Tibial nerve (tissue), 4 donors: ENCODE measurements around the gene MBNL2. TPM values are rescaled to one million over a fixed set of nuclear protein-coding genes. Genes with fewer than 3 reads are reported as not detected.
"Not testable (repeated sequence)": the region's sequence is repeated elsewhere in the genome, so short reads cannot be mapped to it uniquely, and the experiment has no call there.

Experiments used
- DNase-seq, 2 donors: peaks; one replicate each; pipeline ENCODE4 v3.0.0-alpha.2; 2019; ENCODE audit warnings: low spot score in 2 of 2
- H3K27ac ChIP-seq, 4 donors: fragments of 200-600 bp; sonication (generic) in 3 of 4; one replicate each; pipeline ENCODE4 v1.5.1; 2017 to 2019; ENCODE audit warnings: mild to moderate bottlenecking in 1 of 4
- H3K27me3 ChIP-seq, 2 donors: fragments of 200-600 bp; sonication (generic) in 1 of 2; one replicate each; pipeline versions ENCODE4 v1.5.1 to v1.6.0; 2017 to 2019
- H3K36me3 ChIP-seq, 3 donors: fragments of 200-600 bp; sonication (generic); one replicate each; pipeline ENCODE4 v1.5.1; 2018 to 2019
- H3K4me1 ChIP-seq, 4 donors: fragments of 200-600 bp; sonication (generic) in 3 of 4; one replicate each; pipeline ENCODE4 v1.5.1; 2017 to 2019
- H3K4me3 ChIP-seq, 4 donors: fragments of 200-600 bp; sonication (generic) in 3 of 4; one replicate each; pipeline ENCODE4 v1.5.1; 2017 to 2019; ENCODE audit warnings: mild to moderate bottlenecking in 1 of 4, moderate library complexity in 1 of 4
- H3K9me3 ChIP-seq, 4 donors: fragments of 200-600 bp; sonication (generic) in 3 of 4; one replicate each; pipeline ENCODE4 v1.5.1; 2017 to 2019
- CTCF ChIP-seq, 5 experiments: fragments of 200-600 bp in 3 of 5; fragments of 450-650 bp in 2 of 5; sonication (generic) in 3 of 5; IDR thresholded peaks; one replicate each; pipeline ENCODE4 v1.5.1; 2016 to 2019; ENCODE audit warnings: antibody characterized with exemption in 5 of 5, mild to moderate bottlenecking in 3 of 5, moderate library complexity in 2 of 5
- EP300 ChIP-seq, 2 donors: sonication (generic); formaldehyde crosslinking; IDR thresholded peaks; one replicate each; pipeline ENCODE4 v1.6.1; 2017; ENCODE audit warnings: antibody characterized with exemption in 2 of 2, mild to moderate bottlenecking in 1 of 2
- POLR2A ChIP-seq, 2 donors: fragments of 450-650 bp; IDR thresholded peaks; one replicate each; pipeline ENCODE4 v1.6.1; 2017; ENCODE audit warnings: antibody characterized with exemption in 2 of 2, mild to moderate bottlenecking in 2 of 2, moderate library complexity in 2 of 2
- WGBS, 2 donors: methylation state at CpG; one replicate each; pipeline ENCODE4 v1.1.5; 2018; 5-methylcytosine and 5-hydroxymethylcytosine counted together
- total RNA-seq, 4 donors: library from RNA; depleted of rRNA; stranded (reverse); fragments of >200 nt; gene quantifications; one replicate each; pipeline ENCODE4 v1.1.0, GENCODE V29; 2016

Gene MBNL2
- total RNA-seq, 4 donors from 2014 or later = 87.9 to 126 (median 95.5) TPM

- Histone ChIP-seq H3K9me3 (no peaks in the 10 kb centered on the region), H3K4me3 (no peak overlapping the region), H3K36me3 (no peaks in the 10 kb centered on the region), H3K27ac (no peak overlapping the region), H3K4me1 (peaks cover 0 to 12% (median 5%) of the 10 kb centered on the region in 4 donors), H3K27me3 (no peaks in the 10 kb centered on the region)
- 26 to 29% methylated on average over 3 of the region's 3 CpGs for WGBS, 2 donors
- TF ChIP-seq EP300 (IDR thresholded peaks at IDR 0.05) (no peak), POLR2A (IDR thresholded peaks at IDR 0.05) (no peak), CTCF (IDR thresholded peaks at IDR 0.05) (no peak)
- no peak for DNase-seq
Measured at GRCh38 chr13:97205982-97206381, 16.2 kb upstream of the MBNL2 start.

GRCh38 chr13:97207252-97207651 is 14.9 kb upstream of the MBNL2 start:
- not testable (repeated sequence) for H3K27me3 ChIP-seq, H3K27ac ChIP-seq, H3K9me3 ChIP-seq, H3K4me3 ChIP-seq, H3K36me3 ChIP-seq, DNase-seq
- H3K4me1 ChIP-seq = peaks cover 0 to 23% (median 9%) of the 10 kb centered on the region in 4 donors
- 84 to 88% methylated on average over 3 of the region's 3 CpGs for WGBS, 2 donors

GRCh38 chr13:97211300-97211699 is 10.8 kb upstream of the MBNL2 start:
- TF ChIP-seq CTCF (IDR thresholded peaks at IDR 0.05) (no peak), EP300 (IDR thresholded peaks at IDR 0.05) (no peak), POLR2A (IDR thresholded peaks at IDR 0.05) (no peak)
- no peaks in the 10 kb centered on the region for H3K27me3 ChIP-seq

GRCh38 chr13:97212004-97212403 is 10.1 kb upstream of the MBNL2 start:
- H3K9me3 ChIP-seq = no peaks in the 10 kb centered on the region
- DNase-seq = no peak
- no peak overlapping the region for H3K4me3 ChIP-seq
- peak overlapping the region; percentile 54 to 85 (median 78) for H3K27ac ChIP-seq
- WGBS, 2 donors = 39 to 40% methylated on average over 4 of the region's 4 CpGs
- no peaks in the 10 kb centered on the region for H3K27me3 ChIP-seq
- H3K36me3 ChIP-seq = no peaks in the 10 kb centered on the region
- TF ChIP-seq EP300 (IDR thresholded peaks at IDR 0.05) (no peak), POLR2A (IDR thresholded peaks at IDR 0.05) (peak in 1 of 2 donors; percentile 29)
- H3K4me1 ChIP-seq = peaks cover 0 to 27% (median 9%) of the 10 kb centered on the region in 4 donors

More at GRCh38 chr13:97211300-97211699, 10.8 kb upstream of the MBNL2 start:
- WGBS, 2 donors = 39 to 45% methylated on average over 1 of the region's 1 CpG
- no peak overlapping the region for H3K4me3 ChIP-seq
- no peak for DNase-seq
- H3K9me3 ChIP-seq = no peaks in the 10 kb centered on the region
- H3K27ac ChIP-seq = peak overlapping the region; percentile 54 to 85 (median 78)
- no peaks in the 10 kb centered on the region for H3K36me3 ChIP-seq
- peaks cover 0 to 27% (median 9%) of the 10 kb centered on the region in 4 donors for H3K4me1 ChIP-seq

- Histone ChIP-seq H3K36me3 (no peaks in the 10 kb centered on the region), H3K4me1 (peaks cover 0 to 27% (median 9%) of the 10 kb centered on the region in 4 donors), H3K9me3 (no peaks in the 10 kb centered on the region), H3K4me3 (no peak overlapping the region), H3K27me3 (no peaks in the 10 kb centered on the region), H3K27ac (peak overlapping the region; percentile 54 to 85 (median 78))
- DNase-seq = no peak
- no peak for TF ChIP-seq EP300 (IDR thresholded peaks at IDR 0.05)
- no peak for TF ChIP-seq POLR2A (IDR thresholded peaks at IDR 0.05)
- TF ChIP-seq CTCF (IDR thresholded peaks at IDR 0.05) = peak in 3 of 5 experiments; percentile 24 to 27 (median 25)
- 56 to 64% methylated on average over 4 of the region's 4 CpGs for WGBS, 2 donors
Measured at GRCh38 chr13:97212601-97213040, 9.5 kb upstream of the MBNL2 start.

DNA sequence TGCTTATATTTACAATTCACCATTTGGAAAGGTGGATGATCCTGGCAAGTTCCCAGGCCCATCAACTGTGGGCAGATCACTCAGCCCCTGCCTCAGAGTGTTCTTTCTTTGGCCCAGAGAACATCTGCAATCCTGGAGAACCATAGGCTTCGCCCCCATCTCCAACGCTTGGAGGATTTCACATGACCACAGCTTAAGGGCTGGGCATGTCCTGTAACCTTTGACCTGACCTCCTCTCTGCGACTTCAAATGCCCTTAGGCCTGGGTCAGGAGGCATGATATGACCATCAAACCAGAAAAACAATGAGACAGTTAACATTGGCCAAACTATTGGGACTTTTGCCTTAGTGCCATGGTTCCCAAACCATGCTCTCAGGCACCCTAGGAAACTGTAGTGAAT is 7.2 kb upstream of the MBNL2 start:
- Histone ChIP-seq H3K36me3 (no peaks in the 10 kb centered on the region), H3K4me3 (no peak overlapping the region), H3K9me3 (no peaks in the 10 kb centered on the region), H3K27me3 (no peaks in the 10 kb centered on the region), H3K27ac (no peak overlapping the region), H3K4me1 (peaks cover 0 to 26% (median 6%) of the 10 kb centered on the region in 4 donors)
- TF ChIP-seq EP300 (IDR thresholded peaks at IDR 0.05) (no peak), POLR2A (IDR thresholded peaks at IDR 0.05) (no peak), CTCF (IDR thresholded peaks at IDR 0.05) (no peak)
- DNase-seq = no peak
- 57 to 79% methylated on average over 3 of the region's 3 CpGs for WGBS, 2 donors
